ENCODE results near the gene CFAP119. TPM values are rescaled to one million over a fixed set of nuclear protein-coding genes. Genes with fewer than 3 reads are reported as not detected.
A peak's percentile ranks its signal among the peaks of the same experiment; 100 is the strongest.

The CFAP119 gene
- total and polyA plus RNA-seq, 9 of the 15 experiments (the other 6 are each of a cell fraction or from before 2014, with no cell fraction given), result 5.5 to 33.7 (median 9.6) TPM

DNA sequence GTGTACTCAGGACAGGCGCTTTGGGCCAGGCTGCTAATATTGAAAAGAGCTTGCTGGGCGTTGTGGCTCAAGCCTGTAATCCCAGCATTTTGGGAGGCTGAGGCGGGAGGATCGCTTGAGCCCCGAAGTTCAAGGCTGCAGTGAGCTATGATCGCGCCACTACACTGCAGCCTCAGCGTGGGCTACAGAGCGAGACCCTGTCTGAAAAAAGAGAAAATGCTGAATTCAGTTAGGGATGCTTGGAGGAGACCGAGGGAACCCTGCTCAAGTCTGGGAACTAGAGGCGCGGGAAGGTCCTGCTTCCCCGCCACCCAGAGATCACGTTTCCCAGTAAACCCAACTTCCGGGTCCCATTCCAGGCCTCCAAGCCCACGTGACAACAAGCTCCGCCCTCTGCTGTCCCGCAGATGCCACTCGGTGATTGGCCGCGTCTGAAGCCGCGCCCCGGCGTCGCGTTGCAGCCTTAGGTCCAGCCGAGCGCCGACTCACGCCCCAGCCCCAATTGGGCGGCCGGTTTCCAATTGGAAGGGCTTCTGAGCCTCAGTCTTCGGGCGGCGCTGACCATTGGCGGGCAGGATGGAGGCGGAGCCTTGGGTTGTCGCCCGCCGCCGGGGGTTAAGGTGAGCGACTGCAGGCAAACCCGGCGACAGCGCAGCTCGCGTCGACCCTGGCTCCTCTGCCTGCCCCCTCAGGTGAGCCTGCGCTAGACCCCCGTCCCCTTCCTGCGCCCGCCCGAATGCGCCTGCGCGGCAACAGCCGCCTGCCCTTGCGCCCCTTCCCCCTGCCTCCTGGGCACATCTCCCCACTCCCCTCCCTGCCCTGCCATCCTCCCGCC is 13.8 kb downstream of the CFAP119 start, which contains the start of gene PHKG2 (continued):
- TF ChIP-seq, protein P1, sequence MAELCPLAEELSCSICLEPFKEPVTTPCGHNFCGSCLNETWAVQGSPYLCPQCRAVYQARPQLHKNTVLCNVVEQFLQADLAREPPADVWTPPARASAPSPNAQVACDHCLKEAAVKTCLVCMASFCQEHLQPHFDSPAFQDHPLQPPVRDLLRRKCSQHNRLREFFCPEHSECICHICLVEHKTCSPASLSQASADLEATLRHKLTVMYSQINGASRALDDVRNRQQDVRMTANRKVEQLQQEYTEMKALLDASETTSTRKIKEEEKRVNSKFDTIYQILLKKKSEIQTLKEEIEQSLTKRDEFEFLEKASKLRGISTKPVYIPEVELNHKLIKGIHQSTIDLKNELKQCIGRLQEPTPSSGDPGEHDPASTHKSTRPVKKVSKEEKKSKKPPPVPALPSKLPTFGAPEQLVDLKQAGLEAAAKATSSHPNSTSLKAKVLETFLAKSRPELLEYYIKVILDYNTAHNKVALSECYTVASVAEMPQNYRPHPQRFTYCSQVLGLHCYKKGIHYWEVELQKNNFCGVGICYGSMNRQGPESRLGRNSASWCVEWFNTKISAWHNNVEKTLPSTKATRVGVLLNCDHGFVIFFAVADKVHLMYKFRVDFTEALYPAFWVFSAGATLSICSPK (IDR thresholded peaks at IDR 0.05; ENCODE audit: borderline replicate concordance), result no peak
- TF ChIP-seq, protein P2, sequence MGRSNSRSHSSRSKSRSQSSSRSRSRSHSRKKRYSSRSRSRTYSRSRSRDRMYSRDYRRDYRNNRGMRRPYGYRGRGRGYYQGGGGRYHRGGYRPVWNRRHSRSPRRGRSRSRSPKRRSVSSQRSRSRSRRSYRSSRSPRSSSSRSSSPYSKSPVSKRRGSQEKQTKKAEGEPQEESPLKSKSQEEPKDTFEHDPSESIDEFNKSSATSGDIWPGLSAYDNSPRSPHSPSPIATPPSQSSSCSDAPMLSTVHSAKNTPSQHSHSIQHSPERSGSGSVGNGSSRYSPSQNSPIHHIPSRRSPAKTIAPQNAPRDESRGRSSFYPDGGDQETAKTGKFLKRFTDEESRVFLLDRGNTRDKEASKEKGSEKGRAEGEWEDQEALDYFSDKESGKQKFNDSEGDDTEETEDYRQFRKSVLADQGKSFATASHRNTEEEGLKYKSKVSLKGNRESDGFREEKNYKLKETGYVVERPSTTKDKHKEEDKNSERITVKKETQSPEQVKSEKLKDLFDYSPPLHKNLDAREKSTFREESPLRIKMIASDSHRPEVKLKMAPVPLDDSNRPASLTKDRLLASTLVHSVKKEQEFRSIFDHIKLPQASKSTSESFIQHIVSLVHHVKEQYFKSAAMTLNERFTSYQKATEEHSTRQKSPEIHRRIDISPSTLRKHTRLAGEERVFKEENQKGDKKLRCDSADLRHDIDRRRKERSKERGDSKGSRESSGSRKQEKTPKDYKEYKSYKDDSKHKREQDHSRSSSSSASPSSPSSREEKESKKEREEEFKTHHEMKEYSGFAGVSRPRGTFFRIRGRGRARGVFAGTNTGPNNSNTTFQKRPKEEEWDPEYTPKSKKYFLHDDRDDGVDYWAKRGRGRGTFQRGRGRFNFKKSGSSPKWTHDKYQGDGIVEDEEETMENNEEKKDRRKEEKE (IDR thresholded peaks at IDR 0.05; ENCODE audit: borderline replicate concordance in 1 of 2, control insufficient read depth in 1 of 2, low read depth in 2 of 2, low read length in 1 of 2), result no peak
- TF ChIP-seq, protein P3, sequence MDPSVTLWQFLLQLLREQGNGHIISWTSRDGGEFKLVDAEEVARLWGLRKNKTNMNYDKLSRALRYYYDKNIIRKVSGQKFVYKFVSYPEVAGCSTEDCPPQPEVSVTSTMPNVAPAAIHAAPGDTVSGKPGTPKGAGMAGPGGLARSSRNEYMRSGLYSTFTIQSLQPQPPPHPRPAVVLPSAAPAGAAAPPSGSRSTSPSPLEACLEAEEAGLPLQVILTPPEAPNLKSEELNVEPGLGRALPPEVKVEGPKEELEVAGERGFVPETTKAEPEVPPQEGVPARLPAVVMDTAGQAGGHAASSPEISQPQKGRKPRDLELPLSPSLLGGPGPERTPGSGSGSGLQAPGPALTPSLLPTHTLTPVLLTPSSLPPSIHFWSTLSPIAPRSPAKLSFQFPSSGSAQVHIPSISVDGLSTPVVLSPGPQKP (CRISPR knock-in tag; IDR thresholded peaks at IDR 0.05), result no peak
- TF ChIP-seq CHD2 (IDR thresholded peaks at IDR 0.05; ENCODE audit: low read depth, low read length) (no peak), MAFG (tag; conservative IDR thresholded peaks at IDR 0.05) (no peak), NFXL1 (CRISPR knock-in tag; IDR thresholded peaks at IDR 0.05) (0 out of 2 replicates have a peak, but pooled peaks have one; percentile 41), GABPB1 (CRISPR knock-in tag; IDR thresholded peaks at IDR 0.05) (peak; percentile 75), DPF2 (IDR thresholded peaks at IDR 0.05) (no peak), YY1 (IDR thresholded peaks at IDR 0.05; ENCODE audit: borderline replicate concordance in 1 of 3, control insufficient read depth in 1 of 3, extremely low read depth in 1 of 3, insufficient read depth in 3 of 3, insufficient read length in 1 of 3, insufficient replicate concordance in 2 of 3, low read depth in 1 of 3, low read length in 2 of 3) (peak in 1 of 3 experiments; percentile 35), PHB (CRISPR knock-in tag; IDR thresholded peaks at IDR 0.05) (no peak), ZNF830 (CRISPR knock-in tag; IDR thresholded peaks at IDR 0.05) (no peak), ZNF57 (CRISPR knock-in tag; IDR thresholded peaks at IDR 0.05) (no peak), NR2C1 (IDR thresholded peaks at IDR 0.05) (no peak), NR2C1 (tag; IDR thresholded peaks at IDR 0.05) (no peak), RBM14 (IDR thresholded peaks at IDR 0.05; ENCODE audit: borderline replicate concordance, insufficient read depth, low read depth, low read length) (0 out of 2 replicates have a peak, but pooled peaks have one; percentile 46)
- TF ChIP-seq, protein P4, sequence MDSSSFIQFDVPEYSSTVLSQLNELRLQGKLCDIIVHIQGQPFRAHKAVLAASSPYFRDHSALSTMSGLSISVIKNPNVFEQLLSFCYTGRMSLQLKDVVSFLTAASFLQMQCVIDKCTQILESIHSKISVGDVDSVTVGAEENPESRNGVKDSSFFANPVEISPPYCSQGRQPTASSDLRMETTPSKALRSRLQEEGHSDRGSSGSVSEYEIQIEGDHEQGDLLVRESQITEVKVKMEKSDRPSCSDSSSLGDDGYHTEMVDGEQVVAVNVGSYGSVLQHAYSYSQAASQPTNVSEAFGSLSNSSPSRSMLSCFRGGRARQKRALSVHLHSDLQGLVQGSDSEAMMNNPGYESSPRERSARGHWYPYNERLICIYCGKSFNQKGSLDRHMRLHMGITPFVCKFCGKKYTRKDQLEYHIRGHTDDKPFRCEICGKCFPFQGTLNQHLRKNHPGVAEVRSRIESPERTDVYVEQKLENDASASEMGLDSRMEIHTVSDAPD (CRISPR knock-in tag; IDR thresholded peaks at IDR 0.05), result no peak
- TF ChIP-seq, protein P5, sequence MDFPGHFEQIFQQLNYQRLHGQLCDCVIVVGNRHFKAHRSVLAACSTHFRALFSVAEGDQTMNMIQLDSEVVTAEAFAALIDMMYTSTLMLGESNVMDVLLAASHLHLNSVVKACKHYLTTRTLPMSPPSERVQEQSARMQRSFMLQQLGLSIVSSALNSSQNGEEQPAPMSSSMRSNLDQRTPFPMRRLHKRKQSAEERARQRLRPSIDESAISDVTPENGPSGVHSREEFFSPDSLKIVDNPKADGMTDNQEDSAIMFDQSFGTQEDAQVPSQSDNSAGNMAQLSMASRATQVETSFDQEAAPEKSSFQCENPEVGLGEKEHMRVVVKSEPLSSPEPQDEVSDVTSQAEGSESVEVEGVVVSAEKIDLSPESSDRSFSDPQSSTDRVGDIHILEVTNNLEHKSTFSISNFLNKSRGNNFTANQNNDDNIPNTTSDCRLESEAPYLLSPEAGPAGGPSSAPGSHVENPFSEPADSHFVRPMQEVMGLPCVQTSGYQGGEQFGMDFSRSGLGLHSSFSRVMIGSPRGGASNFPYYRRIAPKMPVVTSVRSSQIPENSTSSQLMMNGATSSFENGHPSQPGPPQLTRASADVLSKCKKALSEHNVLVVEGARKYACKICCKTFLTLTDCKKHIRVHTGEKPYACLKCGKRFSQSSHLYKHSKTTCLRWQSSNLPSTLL (IDR thresholded peaks at IDR 0.05), result no peak

Measured in K562 (cell line).